ENCODE measurements around the gene GRID2.

The GRID2 gene

GRCh38 chr4:93144644-93145043 lies 840.9 kb downstream of the GRID2 start:
- FAIRE-seq (no peak), DNase-seq (ENCODE audit: extremely low spot score, insufficient read length, low read depth) (no peak)

GRCh38 chr4:93147524-93148212 lies 843.9 kb downstream of the GRID2 start:
- DNase-seq (ENCODE audit: extremely low spot score, insufficient read length, low read depth) (no peak), FAIRE-seq (no peak)

GRCh38 chr4:93152491-93152890 lies 848.7 kb downstream of the GRID2 start:
- DNase-seq (ENCODE audit: extremely low spot score, insufficient read length, low read depth) (no peak), FAIRE-seq (no peak)

GRCh38 chr4:93157986-93158385 lies 854.2 kb downstream of the GRID2 start:
- no peak for DNase-seq (ENCODE audit: extremely low spot score, insufficient read length, low read depth)

GRCh38 chr4:93168053-93168452 lies 864.3 kb downstream of the GRID2 start:
- FAIRE-seq (no peak), DNase-seq (ENCODE audit: extremely low spot score, insufficient read length, low read depth) (no peak)

More at GRCh38 chr4:93157986-93158385, 854.2 kb downstream of the GRID2 start:
- no peak for FAIRE-seq

GRCh38 chr4:93169966-93170365 lies 866.2 kb downstream of the GRID2 start:
- no peak for DNase-seq (ENCODE audit: extremely low spot score, insufficient read length, low read depth)
- FAIRE-seq: no peak

GRCh38 chr4:93174598-93174997 lies 870.8 kb downstream of the GRID2 start:
- no peak for DNase-seq (ENCODE audit: extremely low spot score, insufficient read length, low read depth)
- FAIRE-seq: no peak

- no peak for DNase-seq (ENCODE audit: extremely low spot score, insufficient read length, low read depth)
- no peak for FAIRE-seq
Measured at GRCh38 chr4:93178279-93178678, 874.5 kb downstream of the GRID2 start.

GRCh38 chr4:93179044-93179443 lies 875.3 kb downstream of the GRID2 start:
- no peak for FAIRE-seq

GRCh38 chr4:93182722-93183121 lies 879.0 kb downstream of the GRID2 start:
- FAIRE-seq (no peak), DNase-seq (ENCODE audit: extremely low spot score, insufficient read length, low read depth) (no peak)

More at GRCh38 chr4:93179044-93179443, 875.3 kb downstream of the GRID2 start:
- DNase-seq (ENCODE audit: extremely low spot score, insufficient read length, low read depth): no peak

GRCh38 chr4:93183576-93183975 lies 879.8 kb downstream of the GRID2 start:
- FAIRE-seq (no peak), DNase-seq (ENCODE audit: extremely low spot score, insufficient read length, low read depth) (no peak)

- DNase-seq (ENCODE audit: extremely low spot score, insufficient read length, low read depth): no peak
Measured at GRCh38 chr4:93184053-93184452, 880.3 kb downstream of the GRID2 start.

GRCh38 chr4:93186846-93187245 lies 883.1 kb downstream of the GRID2 start:
- DNase-seq (ENCODE audit: extremely low spot score, insufficient read length, low read depth) (no peak), FAIRE-seq (no peak)

More at GRCh38 chr4:93184053-93184452, 880.3 kb downstream of the GRID2 start:
- no peak for FAIRE-seq

GRCh38 chr4:93187466-93187865 lies 883.7 kb downstream of the GRID2 start:
- no peak for FAIRE-seq
- no peak for DNase-seq (ENCODE audit: extremely low spot score, insufficient read length, low read depth)

GRCh38 chr4:93187892-93188291 lies 884.1 kb downstream of the GRID2 start:
- no peak for FAIRE-seq
- no peak for DNase-seq (ENCODE audit: extremely low spot score, insufficient read length, low read depth)

- FAIRE-seq (no peak), DNase-seq (ENCODE audit: extremely low spot score, insufficient read length, low read depth) (no peak)
Measured at GRCh38 chr4:93199492-93199891, 895.7 kb downstream of the GRID2 start.

GRCh38 chr4:93201471-93202096 lies 897.8 kb downstream of the GRID2 start:
- no peak for FAIRE-seq
- DNase-seq (ENCODE audit: extremely low spot score, insufficient read length, low read depth): no peak

GRCh38 chr4:93203708-93204107 lies 899.9 kb downstream of the GRID2 start:
- FAIRE-seq: no peak
- no peak for DNase-seq (ENCODE audit: extremely low spot score, insufficient read length, low read depth)

GRCh38 chr4:93212250-93212649 lies 908.5 kb downstream of the GRID2 start:
- FAIRE-seq (no peak), DNase-seq (ENCODE audit: extremely low spot score, insufficient read length, low read depth) (no peak)

- FAIRE-seq: no peak
Measured at GRCh38 chr4:93216646-93217045, 912.9 kb downstream of the GRID2 start.

GRCh38 chr4:93217431-93217830 lies 913.7 kb downstream of the GRID2 start:
- FAIRE-seq (no peak), DNase-seq (ENCODE audit: extremely low spot score, insufficient read length, low read depth) (no peak)

More at GRCh38 chr4:93216646-93217045, 912.9 kb downstream of the GRID2 start:
- no peak for DNase-seq (ENCODE audit: extremely low spot score, insufficient read length, low read depth)

GRCh38 chr4:93221771-93222170 lies 918.0 kb downstream of the GRID2 start:
- FAIRE-seq (no peak), DNase-seq (ENCODE audit: extremely low spot score, insufficient read length, low read depth) (no peak)

Measured in GM18507 (cell line).